HG02885 (cell line): ENCODE measurements around the gene ELL.

ENCODE experiments used
- ATAC-seq: cut with Tn5 transposase; IDR thresholded peaks from one replicate; pipeline ENCODE4 v1.9.1; 2021; ENCODE audit warnings: mild to moderate bottlenecking; ENCODE audit not compliant: unreplicated experiment, poor library complexity

Gene ELL

GRCh38 chr19:18450931-18451836, 70.7 kb downstream of the ELL start:
- peak; percentile 52 for ATAC-seq

DNA sequence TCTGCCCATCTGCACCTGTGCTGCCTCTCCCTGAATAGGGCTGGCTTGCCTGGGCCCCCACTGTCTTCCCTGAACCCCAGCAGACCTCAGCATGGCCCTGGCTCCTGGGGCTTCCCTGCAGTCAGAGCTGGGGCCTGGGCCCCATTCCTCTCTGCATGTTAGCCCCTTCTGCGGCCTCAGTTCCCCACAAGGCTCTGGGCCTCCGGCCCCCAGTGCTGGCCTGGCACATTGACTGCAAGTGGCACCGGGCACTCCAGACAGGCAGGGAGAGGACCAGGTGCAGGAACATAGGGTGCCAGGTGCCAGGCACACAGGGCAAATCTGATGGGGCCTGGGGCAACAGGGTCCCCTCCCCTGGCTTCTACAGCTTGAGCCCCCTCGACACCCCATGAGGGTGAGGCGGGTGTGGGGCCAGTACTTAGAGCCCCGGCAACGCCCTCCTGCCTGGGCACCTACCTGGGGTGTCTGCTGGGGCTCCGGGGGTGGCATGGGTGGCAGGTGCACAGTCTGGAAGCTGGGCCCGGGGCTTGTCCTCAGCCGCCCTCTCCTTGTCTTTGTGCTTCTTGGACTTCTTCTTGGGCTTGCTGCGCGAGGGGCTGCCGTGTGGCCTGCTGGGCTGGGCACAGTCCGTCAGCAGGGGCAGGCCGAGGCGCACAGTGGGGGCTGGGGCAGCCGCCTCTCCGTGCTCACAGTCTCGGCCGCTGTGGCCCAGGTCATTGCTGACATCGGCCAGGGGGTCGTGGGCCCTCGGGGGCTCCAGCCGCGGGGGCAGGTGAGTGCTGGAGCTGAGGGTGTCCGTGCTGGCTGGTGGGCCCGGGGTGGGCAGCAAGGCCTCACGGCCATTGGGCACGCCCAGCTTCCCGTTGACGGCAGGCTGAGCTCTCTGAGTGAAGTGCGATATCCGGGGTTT, 71.6 kb downstream of the ELL start:
- ATAC-seq: no peak

- ATAC-seq: no peak
Observed at GRCh38 chr19:18449552-18449951, 72.3 kb downstream of the ELL start.

DNA sequence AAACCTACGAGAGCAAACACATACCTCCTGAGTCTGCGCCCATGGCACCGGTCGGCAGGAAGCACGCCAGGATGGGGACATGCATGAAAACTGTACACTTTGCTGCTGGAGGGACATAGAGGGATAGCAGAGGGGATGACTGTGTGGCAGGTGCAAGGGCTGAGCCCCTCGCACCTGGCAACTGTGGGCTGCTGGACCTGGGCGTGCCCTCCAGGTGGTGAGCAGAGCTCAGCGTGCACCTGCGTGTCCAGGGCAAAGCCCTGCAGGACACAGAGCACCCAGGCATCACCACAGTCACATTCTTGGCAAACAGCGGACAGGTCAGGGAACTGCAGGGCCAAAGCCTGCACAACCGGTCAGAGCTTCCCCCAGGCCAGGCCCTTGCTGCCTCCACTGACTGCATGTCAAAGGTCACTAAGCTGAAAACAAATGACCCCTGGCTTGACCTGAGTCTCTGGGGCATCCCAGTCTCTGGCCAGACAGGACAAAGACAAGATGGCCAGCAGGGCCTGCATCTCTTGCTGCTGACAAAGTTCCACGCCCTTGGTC, 75.0 kb downstream of the ELL start:
- no peak for ATAC-seq

DNA sequence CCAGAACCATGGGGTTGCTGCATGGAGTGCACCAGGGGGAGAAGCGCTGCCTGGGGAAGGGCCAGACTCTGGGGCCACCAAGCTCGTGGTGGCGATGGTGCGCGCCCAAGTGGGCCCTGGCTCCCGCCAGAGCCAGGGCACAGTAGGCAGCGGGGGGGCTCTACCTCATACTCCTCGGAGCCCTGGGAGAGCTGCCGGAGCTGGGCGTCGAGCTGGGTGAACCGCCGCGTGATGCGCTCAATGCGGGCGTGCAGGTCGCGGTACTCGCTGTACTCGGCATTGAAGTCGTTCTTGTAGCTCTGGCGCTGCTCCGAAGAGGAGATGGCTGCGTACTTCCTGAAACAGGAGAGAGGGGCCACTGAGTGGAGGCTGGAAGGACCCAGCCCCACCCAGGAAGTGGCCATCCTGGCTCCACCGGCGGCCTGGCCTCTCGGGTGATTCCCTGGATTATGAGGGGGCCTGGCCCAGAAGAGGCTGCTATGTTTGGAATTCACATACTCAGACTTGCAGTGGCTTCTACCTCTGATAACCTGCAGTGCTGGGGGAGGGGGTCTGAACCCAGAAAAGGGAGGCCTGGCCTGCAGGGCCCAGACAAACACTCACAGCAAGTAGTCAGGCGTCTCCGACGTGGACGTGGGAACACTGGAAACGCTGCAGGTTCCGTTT, 75.6 kb downstream of the ELL start:
- no peak for ATAC-seq

GRCh38 chr19:18445262-18445948, 76.5 kb downstream of the ELL start:
- ATAC-seq: no peak

DNA sequence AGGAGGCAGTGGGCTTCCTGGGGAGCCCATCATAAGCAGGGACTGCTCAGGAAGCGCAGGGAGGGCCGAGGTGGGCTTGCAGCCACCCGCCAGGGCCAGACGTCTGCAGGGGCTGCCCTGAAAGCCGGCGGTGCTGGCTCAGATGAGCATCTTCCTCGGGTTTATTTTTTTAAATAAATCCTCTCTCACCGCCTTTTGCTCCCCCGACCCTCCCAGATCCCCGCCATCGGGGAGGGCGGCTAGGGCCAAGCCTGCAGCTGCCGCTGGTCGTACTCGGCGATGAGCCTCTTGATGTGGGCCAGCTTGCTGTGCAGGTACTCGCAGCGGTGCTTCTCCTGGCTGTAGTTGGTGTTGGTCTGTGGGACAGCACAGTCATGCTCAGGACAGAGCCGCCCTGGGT, 77.4 kb downstream of the ELL start:
- ATAC-seq: no peak

- ATAC-seq: no peak
Observed at GRCh38 chr19:18443831-18444230, 78.0 kb downstream of the ELL start.

DNA sequence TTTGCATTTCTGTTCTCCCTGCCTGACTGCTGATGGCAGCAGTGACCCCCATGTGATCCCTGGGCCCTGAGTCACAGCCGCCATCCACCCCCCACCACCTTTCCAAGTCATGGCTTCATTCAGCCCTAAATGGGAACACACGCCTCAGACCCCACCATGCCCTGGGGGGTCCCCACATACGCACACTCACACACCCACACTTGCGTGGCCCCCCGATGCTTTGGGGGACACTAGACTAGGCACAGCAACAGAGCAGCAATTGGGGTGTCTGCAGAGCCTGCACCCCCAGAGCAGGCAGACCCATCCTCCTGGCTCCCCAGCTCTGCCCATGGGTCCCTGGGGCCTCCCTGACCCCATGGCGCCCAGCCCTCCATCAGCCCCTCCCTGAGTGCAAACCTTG, 78.5 kb downstream of the ELL start:
- no peak for ATAC-seq

- no peak for ATAC-seq
Observed at GRCh38 chr19:18442941-18443340, 78.9 kb downstream of the ELL start.

DNA sequence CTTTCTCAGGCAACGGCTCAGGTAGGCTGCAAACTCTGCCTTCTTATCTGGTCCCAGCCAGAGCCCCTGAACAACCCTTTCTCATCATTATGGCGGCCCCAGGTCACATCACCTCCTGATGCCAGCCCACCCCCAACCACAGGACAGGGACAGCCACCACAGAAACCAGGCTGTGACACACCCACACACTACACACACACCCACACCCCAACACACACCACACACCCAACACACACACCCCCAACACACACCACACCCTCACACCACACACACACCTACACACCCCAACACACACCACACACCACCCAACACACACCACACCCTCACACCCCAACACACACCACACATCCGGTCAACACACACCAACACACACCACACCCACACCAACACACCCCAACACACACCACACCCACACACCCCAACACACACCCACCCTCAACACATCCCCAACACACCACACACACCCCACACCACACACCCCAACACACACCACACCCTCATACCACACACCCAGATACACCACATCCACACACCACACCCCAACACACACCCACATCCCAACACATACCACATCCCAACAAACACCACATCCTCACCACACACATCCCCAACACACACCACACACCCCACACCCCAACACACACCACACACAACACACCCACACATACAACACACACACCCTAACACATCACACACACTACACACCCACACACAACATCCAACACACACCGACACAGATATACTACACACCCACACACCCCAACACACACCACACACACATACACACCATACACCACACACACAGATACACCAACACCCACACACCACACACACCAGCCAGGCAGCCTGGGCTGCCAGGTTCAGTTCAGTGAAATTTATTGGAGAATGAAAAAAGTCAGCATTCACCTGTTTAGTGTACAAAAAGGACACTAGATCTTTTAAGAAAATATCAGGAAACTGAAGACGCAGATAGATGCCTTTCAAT, 79.8 kb downstream of the ELL start:
- ATAC-seq: no peak

GRCh38 chr19:18440936-18441803, 80.7 kb downstream of the ELL start:
- ATAC-seq: no peak

DNA sequence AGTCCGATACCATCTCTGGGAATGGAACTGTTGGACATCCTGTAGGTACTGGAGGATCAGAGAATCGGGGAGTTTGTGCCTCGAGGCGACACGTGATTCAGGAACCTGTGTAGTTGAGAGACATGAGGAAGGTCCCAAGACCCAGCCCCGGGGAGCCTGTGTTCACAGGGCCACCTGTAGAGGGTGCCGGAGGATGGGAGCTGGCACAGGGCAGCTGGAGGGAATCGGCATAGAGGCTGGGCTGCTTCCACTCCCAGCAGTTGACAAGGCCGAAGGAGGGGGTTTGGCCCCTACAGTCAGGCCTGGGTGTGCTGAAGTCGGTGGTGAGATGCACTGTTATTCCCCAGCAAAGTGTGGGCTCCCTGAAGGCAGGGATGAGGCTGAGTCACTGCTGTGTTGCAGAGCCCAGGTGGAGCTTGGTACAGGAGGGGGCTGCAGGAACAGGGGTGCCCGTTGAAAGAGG, 81.4 kb downstream of the ELL start:
- ATAC-seq: no peak

DNA sequence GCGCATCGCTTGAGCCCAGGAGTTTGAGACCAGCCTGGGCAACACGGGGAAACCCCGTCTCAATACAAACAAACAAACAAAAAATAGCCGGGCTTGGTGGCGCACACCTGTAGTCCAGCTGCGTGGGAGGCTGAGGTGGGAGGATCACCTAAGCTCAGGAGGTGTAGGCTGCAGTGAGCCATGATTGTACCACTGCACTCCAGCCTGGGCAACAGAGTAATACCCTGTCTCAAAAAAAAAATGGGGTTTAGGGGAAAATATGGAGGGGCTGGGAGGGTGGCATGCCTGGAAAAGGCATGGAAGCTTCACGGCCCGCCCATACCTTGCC, 82.0 kb downstream of the ELL start:
- ATAC-seq: no peak

DNA sequence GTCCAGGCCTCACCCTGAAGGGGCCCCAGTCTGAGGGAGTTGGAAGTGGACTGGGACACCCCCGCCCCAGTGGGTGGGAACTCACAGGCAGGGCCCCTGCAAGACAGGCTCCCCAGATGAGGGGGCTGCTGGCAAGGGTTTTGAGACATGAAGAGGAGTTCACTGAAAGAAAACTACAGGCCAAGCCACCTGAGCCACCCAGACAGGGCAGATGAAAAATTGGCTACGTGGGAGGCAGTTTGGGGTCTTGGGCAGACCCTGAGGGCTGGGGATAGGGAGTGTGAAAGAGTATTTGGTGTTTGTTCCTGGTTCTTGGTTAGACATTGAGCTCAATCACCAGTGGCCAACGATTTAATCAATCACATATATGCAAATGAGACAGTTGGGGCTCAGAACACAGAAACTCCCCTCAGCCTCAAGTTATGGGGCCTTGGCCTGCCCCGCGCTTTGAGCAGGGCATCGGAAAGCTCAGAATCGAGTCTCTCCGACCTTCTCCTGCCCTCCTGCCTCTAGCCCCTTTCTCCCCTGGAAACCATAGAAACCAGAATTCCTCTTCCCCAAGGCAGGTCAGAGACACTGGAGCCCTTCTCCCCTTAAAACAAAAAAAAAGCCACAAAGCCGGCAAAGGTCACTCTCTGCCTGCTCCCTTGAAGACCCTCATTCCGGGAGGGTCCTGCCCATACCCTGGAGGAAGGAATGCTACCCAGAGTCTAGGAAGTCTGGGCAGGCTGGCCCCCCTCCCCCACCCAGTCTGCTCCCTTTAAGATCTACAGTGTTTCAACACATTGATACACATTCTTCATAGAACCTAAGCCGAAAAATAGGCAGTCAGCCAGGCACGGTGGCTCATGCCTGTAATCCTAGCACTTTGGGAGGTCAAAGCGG, 82.6 kb downstream of the ELL start:
- no peak for ATAC-seq

GRCh38 chr19:18438331-18439024, 83.4 kb downstream of the ELL start:
- no peak for ATAC-seq
